Dermis lymphatic vessel endothelial cell (primary cell): ENCODE results near the gene DPEP3. TPM values are rescaled to one million over a fixed set of nuclear protein-coding genes. Genes with fewer than 3 reads are reported as not detected.

Source experiments
- total RNA-seq: library from RNA; depleted of rRNA; stranded (reverse); fragments of >200 nt; gene quantifications from 2 replicates; pipeline ENCODE4 v1.2.1, GENCODE V29; 2014

Gene DPEP3, protein sequence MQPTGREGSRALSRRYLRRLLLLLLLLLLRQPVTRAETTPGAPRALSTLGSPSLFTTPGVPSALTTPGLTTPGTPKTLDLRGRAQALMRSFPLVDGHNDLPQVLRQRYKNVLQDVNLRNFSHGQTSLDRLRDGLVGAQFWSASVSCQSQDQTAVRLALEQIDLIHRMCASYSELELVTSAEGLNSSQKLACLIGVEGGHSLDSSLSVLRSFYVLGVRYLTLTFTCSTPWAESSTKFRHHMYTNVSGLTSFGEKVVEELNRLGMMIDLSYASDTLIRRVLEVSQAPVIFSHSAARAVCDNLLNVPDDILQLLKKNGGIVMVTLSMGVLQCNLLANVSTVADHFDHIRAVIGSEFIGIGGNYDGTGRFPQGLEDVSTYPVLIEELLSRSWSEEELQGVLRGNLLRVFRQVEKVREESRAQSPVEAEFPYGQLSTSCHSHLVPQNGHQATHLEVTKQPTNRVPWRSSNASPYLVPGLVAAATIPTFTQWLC
- total RNA-seq = 0.09 and 0.11 TPM in 2 replicates

DNA sequence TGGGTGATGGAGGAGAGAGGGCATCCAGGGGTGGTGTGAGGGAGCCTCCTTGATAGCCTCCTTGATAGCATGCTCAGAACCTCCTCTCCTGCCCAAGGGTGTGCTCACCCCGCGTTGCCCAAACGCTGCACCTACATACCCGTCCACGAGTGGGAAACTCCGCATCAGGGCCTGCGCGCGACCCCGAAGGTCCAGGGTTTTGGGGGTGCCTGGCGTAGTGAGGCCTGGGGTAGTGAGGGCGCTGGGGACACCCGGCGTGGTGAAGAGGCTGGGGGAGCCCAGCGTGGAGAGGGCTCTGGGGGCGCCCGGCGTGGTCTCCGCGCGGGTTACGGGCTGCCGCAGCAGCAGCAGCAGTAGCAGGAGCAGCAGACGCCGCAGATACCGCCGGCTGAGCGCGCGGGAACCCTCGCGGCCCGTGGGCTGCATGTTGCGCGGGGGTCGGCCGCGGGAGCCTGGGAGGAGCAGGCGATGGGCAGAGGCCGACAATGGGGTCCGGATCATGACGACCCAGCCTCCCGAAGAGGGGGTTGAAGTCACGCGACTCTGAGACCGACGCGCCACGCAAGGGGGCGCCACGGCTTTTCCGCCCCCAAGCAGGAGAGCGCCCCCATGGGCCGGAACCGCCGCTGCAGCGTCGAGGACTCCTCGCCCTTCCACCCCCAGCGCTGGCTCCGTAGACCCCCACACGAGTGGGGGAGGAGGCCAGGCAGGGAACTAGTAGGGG is at the start of gene DPEP3:
DPEP3 (minus strand) TSS at position 545 of the 724 bp plus-strand sequence; CDS start at position 426, 119 bp downstream.

DNA sequence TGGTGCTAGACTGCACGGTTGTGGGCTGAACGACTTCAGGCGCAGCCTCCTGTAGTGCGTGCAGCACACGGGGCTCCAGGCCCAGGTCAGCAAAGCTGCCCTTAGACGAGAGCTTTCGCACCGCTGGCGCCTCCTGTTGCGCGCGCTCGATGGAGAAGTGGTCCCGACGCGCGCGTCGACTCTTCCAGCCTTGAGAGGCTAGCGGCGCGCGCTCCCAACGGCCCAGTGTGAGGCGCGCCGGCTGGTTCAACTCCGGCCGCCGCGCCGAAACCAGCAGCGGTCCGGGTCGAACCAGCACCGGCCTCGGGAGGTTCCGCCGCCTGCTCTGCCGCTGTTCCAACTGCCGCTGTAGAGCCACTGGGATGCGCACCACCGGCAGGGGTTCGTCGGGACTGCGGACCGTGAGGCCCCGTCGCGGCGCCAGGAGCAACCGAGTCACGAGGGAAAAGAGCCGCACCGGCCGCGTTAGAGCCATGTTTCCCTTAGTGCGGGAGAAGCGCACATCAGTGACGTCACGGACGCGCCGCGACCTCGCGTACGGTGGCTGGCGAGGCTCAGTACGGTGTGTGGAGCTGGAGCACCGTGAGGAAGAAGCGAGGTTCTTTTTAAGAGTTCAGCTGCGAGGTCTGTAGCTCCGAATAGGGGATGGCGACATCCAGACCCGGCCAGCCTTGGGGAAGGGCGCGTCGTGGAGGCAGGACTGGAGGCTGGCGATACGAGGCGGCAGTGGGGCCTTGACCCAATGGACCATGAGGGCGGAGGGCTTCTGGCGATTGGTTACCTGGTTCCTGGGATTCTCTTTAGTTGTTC is 42.6 kb upstream of the DPEP3 start, which contains the start of the genes DDX28 and DUS2:
DDX28 (minus strand) TSS at position 505 of the 810 bp plus-strand sequence; CDS start at position 475, 30 bp downstream.
DUS2 (plus strand) TSS at position 557 of the 810 bp plus-strand sequence. CDS start 14,740 bp downstream, outside the sequence.

GRCh38 chr16:68015681-68016080 is 35.4 kb upstream of the DPEP3 start, which contains the start of gene DPEP2NB:
TSS of gene DPEP2NB (minus strand) at chr16:68015911. CDS start at chr16:68015770, 141 bp downstream.

GRCh38 chr16:67998779-67999688 is 18.7 kb upstream of the DPEP3 start, which contains the start of gene DPEP2:
TSS of gene DPEP2 (minus strand) at chr16:67999484. CDS start at chr16:67993212, 6,272 bp downstream.

GRCh38 chr16:67968400-67969253 is 11.7 kb downstream of the DPEP3 start, which contains the start of gene SLC12A4:
TSS of gene SLC12A4 (minus strand) at chr16:67968637. CDS start at chr16:67968553, 84 bp downstream.

DNA sequence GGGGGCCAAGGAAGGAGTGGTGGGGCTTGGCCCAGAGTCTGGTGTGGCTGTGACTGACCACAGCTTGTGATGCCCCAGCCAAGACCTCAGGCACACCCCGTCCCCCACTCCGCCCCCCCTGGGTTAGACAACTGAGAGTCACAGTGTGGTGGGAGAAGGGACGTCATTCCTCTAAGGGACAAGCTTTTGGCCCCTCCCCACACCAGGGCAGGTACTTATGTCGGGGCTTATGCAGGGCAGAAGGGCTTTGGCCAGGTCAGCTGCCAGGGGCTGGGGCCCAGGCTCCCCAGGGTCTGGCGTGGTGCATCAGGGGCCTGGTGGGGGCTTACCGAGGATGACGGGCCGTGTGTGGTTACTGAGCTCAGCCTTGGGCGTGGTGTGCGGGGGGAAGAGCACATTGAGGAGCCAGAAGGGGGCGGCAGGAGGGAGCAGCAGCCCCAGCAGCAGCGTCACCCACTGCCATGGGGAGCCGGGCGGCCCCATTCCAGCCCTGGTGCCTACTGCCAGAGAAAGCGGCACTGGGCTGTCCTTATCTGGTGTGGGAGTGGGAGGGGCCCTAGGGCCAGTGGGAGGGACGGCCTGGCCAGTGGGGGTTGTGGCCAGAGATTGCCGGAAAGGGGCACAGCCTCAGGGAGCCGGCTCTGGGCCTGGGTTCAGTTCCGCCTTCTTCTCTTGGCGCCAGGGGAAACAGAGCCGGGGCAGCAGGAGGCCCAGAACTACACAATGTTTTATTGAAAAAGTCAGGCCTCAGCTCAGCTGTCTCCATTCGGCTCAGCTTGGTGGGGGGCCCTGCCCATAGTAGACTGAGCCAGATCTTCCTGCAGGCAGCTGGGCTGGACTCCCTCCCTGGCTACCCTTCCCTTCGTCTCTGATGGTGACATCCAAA is 36.4 kb downstream of the DPEP3 start, which contains the start of gene LCAT:
LCAT (minus strand) TSS at position 502 of the 886 bp plus-strand sequence; CDS start at position 483, 19 bp downstream.

GRCh38 chr16:67936124-67936879 is 44.0 kb downstream of the DPEP3 start, which contains the start of gene PSMB10:
TSS of gene PSMB10 (minus strand) at chr16:67936850. CDS start at chr16:67936749, 101 bp downstream.

DNA sequence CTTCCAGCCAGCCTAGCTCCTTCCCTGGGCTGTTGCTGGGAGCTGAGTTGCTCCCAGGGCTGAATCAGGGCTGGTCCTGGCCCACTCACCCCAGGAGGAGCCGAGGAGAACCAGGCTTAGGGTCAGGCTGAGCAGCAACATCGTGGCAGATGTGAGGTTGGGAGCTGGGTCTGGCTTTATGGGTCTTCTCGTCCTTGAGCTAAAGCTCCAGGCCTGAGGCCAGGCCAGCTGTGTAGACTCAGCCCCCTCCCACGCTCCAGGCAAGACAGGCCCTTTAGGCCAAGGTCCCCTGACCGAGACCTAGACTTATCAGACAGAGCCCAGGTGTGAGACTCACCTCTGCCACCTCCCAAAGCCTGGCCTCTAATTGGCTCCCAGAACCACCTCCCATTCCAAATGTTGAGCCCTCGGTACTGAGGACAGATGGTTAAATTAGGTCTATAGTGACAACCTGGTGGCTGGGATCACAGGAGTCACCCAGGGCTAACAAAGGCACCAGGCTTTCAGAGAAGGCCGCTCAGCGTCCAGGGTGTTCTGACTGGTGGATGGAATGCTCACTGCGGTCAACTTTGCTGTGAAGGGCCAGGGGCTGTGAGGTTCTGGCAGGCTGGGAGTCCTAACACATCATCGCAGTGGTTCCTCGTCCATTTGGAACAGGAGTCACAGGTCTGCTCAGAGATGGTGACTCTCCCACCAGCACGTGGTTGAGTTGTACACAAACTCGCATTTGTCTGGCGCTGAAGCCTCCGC is 48.4 kb downstream of the DPEP3 start, which contains the start of gene CTRL:
CTRL (minus strand) TSS at position 151 of the 750 bp plus-strand sequence; CDS start at position 141, 10 bp downstream.

Other genes with a start within 250 kb of the DPEP3 start
- gene RANBP10, start 173.9 kb downstream of the DPEP3 start, total RNA-seq = 7.0 and 7.9 TPM in 2 replicates
- gene TSNAXIP1, start 173.6 kb downstream of the DPEP3 start, total RNA-seq = 0.26 and 0.76 TPM in 2 replicates
- 34.5 and 38.6 TPM in 2 replicates for gene THAP11, start 138.2 kb downstream of the DPEP3 start, total RNA-seq
- 161 and 190 TPM in 2 replicates for gene NUTF2, start 133.6 kb downstream of the DPEP3 start, total RNA-seq
- gene CENPT, start 132.8 kb downstream of the DPEP3 start, total RNA-seq = 16.4 and 16.6 TPM in 2 replicates
- gene EDC4, start 107.4 kb downstream of the DPEP3 start, total RNA-seq = 43.3 and 46.4 TPM in 2 replicates
- 0.22 TPM in 1 of 2 replicates, not detected in the other for gene NRN1L, start 95.6 kb downstream of the DPEP3 start, total RNA-seq
- gene PSKH1, start 87.2 kb downstream of the DPEP3 start, total RNA-seq = 13.3 and 14.9 TPM in 2 replicates
- gene CTRL, start 48.6 kb downstream of the DPEP3 start, total RNA-seq = 0.26 and 0.33 TPM in 2 replicates
- 70.5 and 98.4 TPM in 2 replicates for gene PSMB10, start 43.6 kb downstream of the DPEP3 start, total RNA-seq
- gene LCAT, start 36.4 kb downstream of the DPEP3 start, total RNA-seq = 2.8 and 3.0 TPM in 2 replicates
- gene SLC12A4, start 11.9 kb downstream of the DPEP3 start, total RNA-seq = 55.5 and 80.1 TPM in 2 replicates
- 15.0 and 30.2 TPM in 2 replicates for gene DPEP2, start 19.0 kb upstream of the DPEP3 start, total RNA-seq
- 0.09 and 0.11 TPM in 2 replicates for gene DPEP2NB, start 35.4 kb upstream of the DPEP3 start, total RNA-seq
- gene DDX28, start 42.7 kb upstream of the DPEP3 start, total RNA-seq = 23.5 and 25.4 TPM in 2 replicates
- 20.9 and 23.5 TPM in 2 replicates for gene DUS2, start 42.8 kb upstream of the DPEP3 start, total RNA-seq
- 19.5 and 29.1 TPM in 2 replicates for gene NFATC3, start 104.9 kb upstream of the DPEP3 start, total RNA-seq